ENCODE data around the gene EOLA1.
"Not testable (repeated sequence)": the region's sequence is repeated elsewhere in the genome, so short reads cannot be mapped to it uniquely, and the experiment has no call there.

EOLA1 gene

GRCh38 chrX:149595943-149596342, 55.1 kb downstream of the EOLA1 start:
- DNase-seq (ENCODE audit: low read depth in 2 of 2), result not testable (repeated sequence)
